ENCODE data around the gene KIRREL3.

- no peak for TF ChIP-seq CTCF (IDR thresholded peaks at IDR 0.05)
- TF ChIP-seq POLR2A (IDR thresholded peaks at IDR 0.05) = no peak
These were observed 600.1 kb downstream of the KIRREL3 start for GRCh38 chr11:126400479-126400878.

All from prostate gland (tissue), 2 donors.